Measurements from ENCODE around the gene KHDC4.
"Not testable (repeated sequence)": the region's sequence is repeated elsewhere in the genome, so short reads cannot be mapped to it uniquely, and the experiment has no call there.

KHDC4 gene

DNA sequence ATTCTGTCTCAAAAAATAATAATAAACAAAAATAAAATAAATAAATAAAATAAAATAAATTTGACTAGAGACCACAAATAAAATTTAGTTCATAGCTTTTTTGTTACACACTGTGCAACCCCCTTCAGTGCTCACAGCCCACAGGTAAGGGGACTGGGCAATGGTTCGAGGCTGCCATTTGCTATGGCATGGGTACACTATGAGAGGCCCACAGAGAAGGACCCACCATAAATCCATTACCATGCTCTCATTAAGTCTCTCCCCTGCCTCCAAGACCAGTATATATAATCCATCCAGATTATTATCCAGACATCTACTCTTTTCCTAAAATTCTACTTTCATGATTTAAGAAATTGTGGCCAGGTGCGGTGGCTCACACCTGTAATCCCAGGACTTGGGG, 14.4 kb downstream of the KHDC4 start:
- intact Hi-C loops (cut with micrococcal nuclease) = no loop called here
- Mint-ChIP-seq H3K4me1 (ENCODE audit: low read depth) (no peaks in the 10 kb centered on the region), H3K9me3 (no peaks in the 10 kb centered on the region), H3K27ac (no peak overlapping the region), H3K27me3 (no peaks in the 10 kb centered on the region), H3K4me3 (no peak overlapping the region), H3K36me3 (ENCODE audit: low read depth) (no peaks in the 10 kb centered on the region)

DNA sequence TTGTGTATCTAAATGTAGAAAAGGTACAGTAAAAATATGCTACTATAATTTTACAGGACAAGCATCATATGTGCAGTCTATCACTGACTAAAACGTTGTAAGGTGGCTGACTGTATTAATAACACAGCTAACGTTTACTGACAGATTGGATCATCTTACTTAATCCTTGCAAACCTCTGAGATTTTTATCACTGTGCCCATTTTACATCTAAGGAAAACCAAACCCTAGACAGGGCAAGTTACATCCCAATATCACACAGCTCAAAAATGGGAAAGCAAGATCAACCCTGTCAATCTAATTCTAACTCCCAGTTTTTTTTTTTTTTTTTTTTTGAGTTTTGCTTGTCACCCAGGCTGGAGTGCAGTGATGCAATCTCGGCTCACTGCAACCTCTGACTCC, 15.6 kb downstream of the KHDC4 start:
- Mint-ChIP-seq H3K27me3 (no peaks in the 10 kb centered on the region), H3K4me3 (no peak overlapping the region), H3K4me1 (ENCODE audit: low read depth) (no peaks in the 10 kb centered on the region), H3K9me3 (no peaks in the 10 kb centered on the region), H3K36me3 (ENCODE audit: low read depth) (no peaks in the 10 kb centered on the region), H3K27ac (no peak overlapping the region)
- intact Hi-C loops (cut with micrococcal nuclease) = no loop called here

DNA sequence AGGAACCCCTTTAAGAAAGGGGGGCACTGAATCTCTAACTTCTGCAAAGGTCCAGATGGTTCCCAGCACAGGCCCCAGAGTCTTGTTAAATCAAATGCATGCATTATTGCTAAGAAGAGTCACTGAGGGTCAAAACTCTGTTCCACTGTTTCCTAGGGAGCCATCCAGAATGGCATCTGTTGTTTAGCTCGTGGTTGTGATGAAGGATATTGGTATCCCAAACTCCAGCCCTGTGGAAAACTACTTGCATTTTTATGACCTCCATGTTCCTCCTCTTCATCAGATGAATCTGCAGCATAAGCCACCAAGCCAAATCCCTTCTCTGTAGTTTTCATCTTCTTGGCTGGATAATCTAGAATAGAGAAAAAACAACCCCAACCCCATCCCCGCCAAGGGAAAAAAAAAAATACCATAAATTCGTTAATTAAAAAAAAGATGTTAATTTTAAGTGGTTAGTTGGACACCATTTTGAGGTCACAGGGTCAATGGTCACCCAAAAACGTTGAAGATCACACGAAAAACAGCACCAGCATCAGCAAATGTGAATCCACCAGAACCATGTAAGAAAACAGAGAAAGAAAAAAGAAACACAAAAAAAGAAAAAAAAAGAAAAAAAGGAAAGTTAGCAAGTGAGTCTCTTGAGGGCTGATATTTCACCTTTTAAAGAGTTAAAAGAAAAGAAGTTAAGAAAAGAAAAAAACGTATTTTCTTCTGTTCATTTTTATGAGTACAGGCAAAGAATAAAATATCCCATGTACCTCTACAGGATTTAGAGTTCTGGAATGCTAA, 20.1 kb downstream of the KHDC4 start:
- intact Hi-C loops (cut with micrococcal nuclease) = no loop called here
- H3K4me3 Mint-ChIP-seq = no peak overlapping the region
- H3K9me3 Mint-ChIP-seq = no peaks in the 10 kb centered on the region
- H3K4me1 Mint-ChIP-seq (ENCODE audit: low read depth) = peaks cover 15% of the 10 kb centered on the region
- H3K27me3 Mint-ChIP-seq = no peaks in the 10 kb centered on the region
- peaks cover 22% of the 10 kb centered on the region for H3K36me3 Mint-ChIP-seq (ENCODE audit: low read depth)
- H3K27ac Mint-ChIP-seq = no peak overlapping the region

DNA sequence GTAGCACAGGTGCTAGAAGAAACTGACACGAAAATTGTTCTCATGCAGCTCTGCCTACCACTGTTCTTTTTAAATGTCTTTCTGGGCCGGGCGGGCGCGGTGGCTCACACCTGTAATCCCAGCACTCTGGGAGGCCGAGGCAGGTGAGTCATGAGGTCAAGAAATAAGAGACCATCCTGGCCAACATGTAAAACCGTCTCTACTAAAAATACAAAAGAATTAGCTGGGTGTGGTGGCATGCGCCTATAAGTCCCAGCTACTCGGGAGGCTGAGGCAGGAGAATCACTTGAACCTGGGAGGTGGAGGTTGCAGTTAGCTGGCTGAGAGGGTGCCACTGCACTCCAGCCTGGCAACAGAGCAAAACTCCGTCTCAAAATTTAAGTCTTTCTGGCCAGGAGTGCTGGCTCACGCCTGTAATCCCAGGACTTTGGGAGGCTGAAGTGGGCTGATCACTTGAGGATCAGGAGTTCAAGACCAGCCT, 22.1 kb downstream of the KHDC4 start:
- peak overlapping the region; percentile 98 for H3K27ac Mint-ChIP-seq
- no peaks in the 10 kb centered on the region for H3K27me3 Mint-ChIP-seq
- peaks cover 42% of the 10 kb centered on the region for H3K36me3 Mint-ChIP-seq (ENCODE audit: low read depth)
- intact Hi-C loops (cut with micrococcal nuclease) = no loop called here
- H3K4me1 Mint-ChIP-seq (ENCODE audit: low read depth) = peaks cover 15% of the 10 kb centered on the region
- H3K4me3 Mint-ChIP-seq = no peak overlapping the region
- no peaks in the 10 kb centered on the region for H3K9me3 Mint-ChIP-seq

DNA sequence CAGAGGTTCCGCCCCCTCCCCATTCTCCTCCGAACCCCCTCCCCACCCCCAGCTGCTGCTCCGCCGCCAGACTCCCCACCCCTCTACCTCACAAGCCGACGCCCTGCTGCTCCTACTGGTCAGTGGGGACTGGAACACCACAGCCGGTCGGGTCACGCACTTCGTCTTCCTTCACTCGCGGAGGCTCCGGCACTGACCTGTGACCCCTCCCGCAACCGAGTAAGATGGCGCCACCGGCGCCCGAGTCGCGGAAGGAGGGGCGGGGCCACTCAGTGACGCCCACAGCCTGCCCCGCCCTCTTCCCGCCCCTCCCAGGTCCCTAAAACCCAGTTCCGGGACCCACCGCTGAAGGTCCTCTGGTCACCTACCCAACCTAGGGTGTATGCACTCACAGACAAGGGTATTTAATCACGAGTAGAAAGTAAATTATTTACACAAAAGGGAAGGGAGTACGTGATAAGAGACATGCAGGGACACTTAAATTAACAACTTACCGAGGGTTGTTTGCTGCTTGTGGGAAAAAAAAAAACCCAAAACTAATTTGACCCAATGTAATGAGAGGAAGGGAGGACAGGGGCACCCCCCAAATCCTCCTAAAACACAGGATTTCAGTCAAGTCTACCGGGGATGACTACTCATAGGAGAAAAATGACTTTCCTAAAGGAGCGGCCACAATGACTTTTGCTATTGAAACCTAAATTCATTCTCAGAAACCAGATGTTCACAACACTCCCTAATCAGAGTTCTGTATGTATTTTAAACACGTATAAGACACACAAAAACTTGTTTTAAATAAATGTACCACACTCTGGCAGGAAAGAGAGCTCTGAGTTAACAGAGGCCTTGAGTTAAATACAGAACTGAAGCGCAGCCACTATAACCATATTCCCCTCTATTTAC, 22.8 kb downstream of the KHDC4 start, which contains the start of gene RIT1:
Gene RIT1, minus strand, starts transcription at position 194 of the 900 bp plus-strand sequence. CDS start 588 bp downstream, outside the sequence.
- Mint-ChIP-seq H3K36me3 (ENCODE audit: low read depth) (peaks cover 49% of the 10 kb centered on the region), H3K4me1 (ENCODE audit: low read depth) (peaks cover 15% of the 10 kb centered on the region), H3K27ac (peak within 1 kb of the TSS; percentile 98), H3K27me3 (no peaks in the 10 kb centered on the region), H3K4me3 (peak within 1 kb of the TSS; percentile 98), H3K9me3 (no peaks in the 10 kb centered on the region)
- intact Hi-C loops (cut with micrococcal nuclease) = loop anchor here (2.0 kb wide), 1 partner anchor 53 kb away; the partner anchor contains the start of gene SYT11

DNA sequence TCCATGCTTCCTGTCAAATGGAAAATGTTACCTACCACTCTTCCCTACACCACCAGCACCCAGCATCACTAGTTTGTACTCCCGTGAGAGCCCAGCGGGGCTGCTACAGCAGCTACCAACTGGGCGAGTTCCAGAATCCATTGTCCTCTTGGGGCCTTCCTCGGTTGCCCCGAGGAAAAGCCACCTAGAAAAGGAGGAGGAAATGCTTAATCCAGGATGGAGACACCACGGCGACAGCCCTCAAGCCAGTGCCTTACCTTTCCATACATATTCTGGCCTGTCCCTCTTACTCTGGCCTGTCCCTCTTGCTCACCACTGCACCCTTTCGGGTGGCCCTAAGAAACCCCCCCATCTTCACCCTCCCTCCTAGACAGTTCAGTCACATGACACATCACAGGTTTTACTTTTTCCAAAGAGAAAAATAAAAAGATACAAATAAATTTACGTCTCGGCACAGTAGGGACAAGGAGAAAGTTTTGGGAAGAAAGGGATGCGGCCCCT, 23.5 kb downstream of the KHDC4 start:
- H3K4me3 Mint-ChIP-seq = peak overlapping the region; percentile 98
- peaks cover 15% of the 10 kb centered on the region for H3K4me1 Mint-ChIP-seq (ENCODE audit: low read depth)
- peaks cover 55% of the 10 kb centered on the region for H3K36me3 Mint-ChIP-seq (ENCODE audit: low read depth)
- intact Hi-C loops (cut with micrococcal nuclease) = loop anchor here (2.0 kb wide), 1 partner anchor 52 kb away; the partner anchor contains the start of gene SYT11
- H3K27ac Mint-ChIP-seq = peak overlapping the region; percentile 98
- H3K9me3 Mint-ChIP-seq = no peaks in the 10 kb centered on the region
- H3K27me3 Mint-ChIP-seq = no peaks in the 10 kb centered on the region

DNA sequence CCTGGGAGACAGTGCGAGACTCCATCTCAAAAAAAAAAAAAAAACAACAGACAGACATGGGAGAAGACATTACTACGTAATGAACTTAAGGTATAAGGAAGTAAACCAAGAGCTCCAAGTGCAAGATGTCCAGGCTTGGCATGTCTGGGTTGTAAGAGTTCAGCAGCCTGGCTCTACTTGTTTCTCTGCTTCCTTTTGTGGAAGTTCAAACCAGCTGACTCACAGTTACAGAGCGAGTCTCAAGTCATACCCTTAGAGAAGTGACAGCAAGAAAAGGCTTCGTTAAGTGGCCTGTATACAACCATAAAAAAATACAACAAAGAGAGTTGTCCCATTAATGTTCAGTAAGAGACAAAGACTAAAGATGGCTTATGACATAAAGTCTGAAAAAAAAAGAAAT, 24.3 kb downstream of the KHDC4 start:
- Mint-ChIP-seq H3K36me3 (ENCODE audit: low read depth) (peaks cover 60% of the 10 kb centered on the region), H3K4me3 (peak overlapping the region; percentile 98), H3K27me3 (no peaks in the 10 kb centered on the region), H3K9me3 (no peaks in the 10 kb centered on the region), H3K4me1 (ENCODE audit: low read depth) (peaks cover 15% of the 10 kb centered on the region), H3K27ac (peak overlapping the region; percentile 98)
- intact Hi-C loops (cut with micrococcal nuclease) = loop anchor here (2.0 kb wide), 1 partner anchor 51 kb away; the partner anchor contains the start of gene SYT11

DNA sequence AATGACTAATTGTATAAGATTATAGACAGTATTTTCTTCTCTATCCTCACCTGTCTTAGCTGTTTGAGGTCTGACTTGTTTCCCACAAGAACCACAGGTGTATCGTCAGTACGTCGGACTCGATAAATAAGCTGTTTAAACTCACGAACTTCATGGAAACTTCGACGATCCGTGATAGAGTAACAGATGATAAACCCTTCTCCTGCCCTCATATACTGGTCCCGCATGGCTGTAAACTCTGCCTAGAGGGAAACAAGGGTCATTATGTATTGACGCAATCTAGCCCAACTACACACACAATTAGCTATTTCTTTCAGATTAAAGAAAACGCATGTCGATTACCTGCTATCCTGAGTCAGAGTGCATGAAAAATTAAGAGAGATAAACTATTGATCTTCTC, 30.0 kb downstream of the KHDC4 start:
- no peak overlapping the region for H3K4me3 Mint-ChIP-seq
- H3K4me1 Mint-ChIP-seq (ENCODE audit: low read depth) = peaks cover 6% of the 10 kb centered on the region
- H3K9me3 Mint-ChIP-seq = no peaks in the 10 kb centered on the region
- intact Hi-C loops (cut with micrococcal nuclease) = no loop called here
- H3K27ac Mint-ChIP-seq = no peak overlapping the region
- H3K27me3 Mint-ChIP-seq = no peaks in the 10 kb centered on the region
- peaks cover 94% of the 10 kb centered on the region for H3K36me3 Mint-ChIP-seq (ENCODE audit: low read depth)

DNA sequence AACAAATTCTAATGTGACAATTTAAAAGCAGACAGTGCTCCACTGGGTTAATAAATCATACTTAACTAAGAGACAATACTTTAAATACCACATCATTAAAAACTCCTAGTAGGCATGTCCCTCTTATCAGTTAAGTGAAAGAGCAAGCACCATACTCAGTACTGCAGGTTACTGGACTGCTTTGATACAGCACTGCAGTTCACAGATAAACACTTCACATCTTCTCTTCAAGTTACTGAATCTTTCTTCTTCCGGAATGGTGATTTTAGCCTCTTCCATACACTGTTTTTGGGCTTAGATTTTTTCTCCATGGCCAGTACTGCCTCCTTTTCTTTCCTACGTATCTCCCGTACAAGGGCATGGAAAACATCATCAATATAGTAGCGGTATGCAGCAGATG, 34.1 kb downstream of the KHDC4 start:
- no peak overlapping the region for H3K27ac Mint-ChIP-seq
- intact Hi-C loops (cut with micrococcal nuclease) = no loop called here
- no peaks in the 10 kb centered on the region for H3K9me3 Mint-ChIP-seq
- peaks cover 95% of the 10 kb centered on the region for H3K36me3 Mint-ChIP-seq (ENCODE audit: low read depth)
- peaks cover 6% of the 10 kb centered on the region for H3K4me1 Mint-ChIP-seq (ENCODE audit: low read depth)
- no peak overlapping the region for H3K4me3 Mint-ChIP-seq
- H3K27me3 Mint-ChIP-seq = no peaks in the 10 kb centered on the region

DNA sequence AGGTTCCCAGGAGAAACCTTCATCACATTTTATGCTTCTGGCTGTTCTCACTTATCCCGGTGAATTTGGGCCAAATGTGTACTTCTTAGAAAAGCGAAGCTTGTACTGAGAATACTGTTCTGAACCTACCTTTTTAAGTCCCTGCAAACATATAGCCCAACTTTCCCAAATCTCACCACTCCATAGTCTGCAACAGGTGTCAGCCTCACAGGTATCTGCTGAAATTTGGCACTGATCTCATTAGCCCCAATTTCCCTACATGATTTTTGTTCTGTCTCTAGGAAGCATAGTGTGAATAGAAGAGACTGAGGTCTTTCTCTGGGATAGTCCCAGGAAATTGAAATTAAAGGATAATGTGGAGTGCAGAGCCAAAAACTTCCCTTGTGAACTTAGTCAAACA, 34.5 kb downstream of the KHDC4 start:
- no peak overlapping the region for H3K27ac Mint-ChIP-seq
- intact Hi-C loops (cut with micrococcal nuclease) = no loop called here
- H3K36me3 Mint-ChIP-seq (ENCODE audit: low read depth) = peaks cover 90% of the 10 kb centered on the region
- no peaks in the 10 kb centered on the region for H3K27me3 Mint-ChIP-seq
- H3K9me3 Mint-ChIP-seq = no peaks in the 10 kb centered on the region
- peaks cover 6% of the 10 kb centered on the region for H3K4me1 Mint-ChIP-seq (ENCODE audit: low read depth)
- no peak overlapping the region for H3K4me3 Mint-ChIP-seq

DNA sequence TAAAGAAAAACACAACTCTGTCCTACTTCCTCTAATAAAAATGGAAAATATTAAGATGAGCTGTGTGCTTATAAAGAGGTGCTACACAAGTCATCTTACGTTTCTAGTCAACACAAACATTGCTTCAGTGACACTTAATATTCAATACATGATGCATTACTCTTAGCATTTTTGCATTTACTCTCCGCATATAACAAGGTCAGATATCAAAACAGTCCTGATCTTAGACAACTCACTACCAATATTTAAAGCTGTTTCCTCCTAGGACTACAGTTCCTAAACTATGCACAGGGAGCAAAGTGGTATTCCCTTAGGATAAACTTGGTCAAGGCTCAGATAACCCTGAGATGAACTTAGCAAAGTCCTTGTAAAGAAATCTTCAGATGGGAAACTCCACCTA, 35.3 kb downstream of the KHDC4 start:
- Mint-ChIP-seq H3K4me3 (no peak overlapping the region), H3K9me3 (no peaks in the 10 kb centered on the region), H3K27ac (no peak overlapping the region), H3K4me1 (ENCODE audit: low read depth) (peaks cover 7% of the 10 kb centered on the region), H3K27me3 (no peaks in the 10 kb centered on the region), H3K36me3 (ENCODE audit: low read depth) (peaks cover 82% of the 10 kb centered on the region)
- intact Hi-C loops (cut with micrococcal nuclease) = no loop called here

DNA sequence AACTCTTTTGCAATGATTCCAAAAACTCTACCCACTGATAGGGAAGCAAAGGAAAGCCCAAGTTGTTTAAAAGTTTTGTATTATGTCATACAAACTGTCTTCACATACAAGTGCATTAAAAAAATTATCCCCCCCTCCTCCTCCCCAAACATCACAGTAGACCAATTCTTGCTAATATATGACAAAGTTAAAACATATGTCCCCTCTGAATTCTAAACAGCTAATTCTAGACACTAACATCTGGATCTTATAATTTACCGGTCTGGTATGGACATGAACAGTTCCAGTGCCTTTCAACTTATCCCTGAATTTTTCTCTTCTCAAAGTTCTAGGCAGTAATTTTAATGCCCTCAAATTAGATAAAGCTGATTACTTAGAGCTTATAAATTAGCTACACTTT, 36.5 kb downstream of the KHDC4 start:
- Mint-ChIP-seq H3K4me1 (ENCODE audit: low read depth) (peaks cover 17% of the 10 kb centered on the region), H3K4me3 (no peak overlapping the region), H3K27me3 (no peaks in the 10 kb centered on the region), H3K36me3 (ENCODE audit: low read depth) (peaks cover 71% of the 10 kb centered on the region), H3K9me3 (no peaks in the 10 kb centered on the region), H3K27ac (no peak overlapping the region)
- intact Hi-C loops (cut with micrococcal nuclease) = no loop called here

DNA sequence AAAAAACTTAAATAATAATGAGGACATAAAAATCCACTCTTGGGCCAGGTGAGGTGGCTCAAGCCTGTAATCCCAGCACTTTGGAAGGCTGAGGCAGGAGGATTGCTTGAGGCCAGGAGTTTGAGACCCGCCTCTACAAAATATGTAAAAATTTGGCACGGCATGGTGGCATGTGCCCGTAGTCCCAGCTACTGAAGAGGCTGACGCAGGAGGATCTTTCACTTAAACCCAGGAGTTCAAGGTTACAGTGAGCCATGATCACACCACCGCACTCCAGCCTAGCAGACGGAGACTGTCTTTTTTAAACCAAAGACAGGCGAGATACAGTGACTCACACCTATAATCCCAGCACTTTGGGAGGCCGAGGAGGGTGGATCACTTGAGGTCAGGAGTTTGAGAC, 37.7 kb downstream of the KHDC4 start:
- intact Hi-C loops (cut with micrococcal nuclease); H3K27me3 Mint-ChIP-seq; H3K4me3 Mint-ChIP-seq; H3K27ac Mint-ChIP-seq; H3K9me3 Mint-ChIP-seq: not testable (repeated sequence)
- H3K36me3 Mint-ChIP-seq (ENCODE audit: low read depth) = peaks cover 60% of the 10 kb centered on the region
- H3K4me1 Mint-ChIP-seq (ENCODE audit: low read depth) = peaks cover 17% of the 10 kb centered on the region

DNA sequence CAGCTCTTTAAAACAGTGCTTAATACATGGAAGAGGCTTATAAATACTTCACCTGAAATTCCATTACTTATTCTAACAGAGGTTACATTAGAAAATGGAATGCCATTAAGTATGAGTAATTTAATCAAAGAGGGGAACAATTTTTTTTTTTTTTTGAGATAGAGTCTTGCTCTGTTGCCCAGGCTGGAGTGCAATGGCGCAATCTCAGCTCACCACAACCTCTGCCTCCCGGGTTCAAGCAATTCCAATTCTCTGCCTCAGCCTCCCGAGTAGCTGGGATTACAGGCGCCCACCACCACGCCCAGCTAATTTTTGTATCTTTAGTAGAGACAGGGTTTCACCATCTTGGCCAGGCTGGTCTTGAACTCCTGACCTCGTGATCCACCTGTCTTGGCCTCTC, 38.6 kb downstream of the KHDC4 start:
- H3K36me3 Mint-ChIP-seq (ENCODE audit: low read depth) = peaks cover 52% of the 10 kb centered on the region
- H3K9me3 Mint-ChIP-seq; H3K27me3 Mint-ChIP-seq; intact Hi-C loops (cut with micrococcal nuclease); H3K4me3 Mint-ChIP-seq; H3K27ac Mint-ChIP-seq: not testable (repeated sequence)
- H3K4me1 Mint-ChIP-seq (ENCODE audit: low read depth) = peaks cover 17% of the 10 kb centered on the region
